GM21423 (cell line): ENCODE measurements around the gene DLGAP1.
"Not testable (repeated sequence)": the region's sequence is repeated elsewhere in the genome, so short reads cannot be mapped to it uniquely, and the experiment has no call there.

ENCODE experiments used
- ATAC-seq: cut with Tn5 transposase; IDR thresholded peaks from one replicate; pipeline ENCODE4 v1.9.1; 2021; ENCODE audit warnings: mild to moderate bottlenecking, moderate library complexity; ENCODE audit not compliant: unreplicated experiment

Gene DLGAP1

DNA sequence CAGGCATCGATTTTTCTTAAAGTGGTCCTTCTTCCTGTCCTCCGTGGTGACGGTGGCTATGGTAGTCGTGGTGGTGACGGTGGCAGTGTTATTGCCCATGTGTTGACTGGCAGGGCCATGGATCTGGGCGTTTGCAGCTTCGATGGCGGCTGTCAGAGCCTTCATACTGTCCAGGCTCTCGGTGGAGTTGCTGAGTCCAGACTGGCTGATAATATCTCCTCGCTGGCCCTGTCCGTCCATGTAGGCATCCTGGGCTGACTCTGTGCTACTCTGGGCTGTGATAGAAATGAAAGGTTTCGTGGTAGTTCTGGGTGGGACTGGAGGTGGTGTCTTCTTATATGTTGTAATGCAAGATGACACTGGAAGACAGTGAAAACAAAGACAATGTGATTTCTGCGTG lies 873.2 kb downstream of the DLGAP1 start:
- ATAC-seq = no peak

DNA sequence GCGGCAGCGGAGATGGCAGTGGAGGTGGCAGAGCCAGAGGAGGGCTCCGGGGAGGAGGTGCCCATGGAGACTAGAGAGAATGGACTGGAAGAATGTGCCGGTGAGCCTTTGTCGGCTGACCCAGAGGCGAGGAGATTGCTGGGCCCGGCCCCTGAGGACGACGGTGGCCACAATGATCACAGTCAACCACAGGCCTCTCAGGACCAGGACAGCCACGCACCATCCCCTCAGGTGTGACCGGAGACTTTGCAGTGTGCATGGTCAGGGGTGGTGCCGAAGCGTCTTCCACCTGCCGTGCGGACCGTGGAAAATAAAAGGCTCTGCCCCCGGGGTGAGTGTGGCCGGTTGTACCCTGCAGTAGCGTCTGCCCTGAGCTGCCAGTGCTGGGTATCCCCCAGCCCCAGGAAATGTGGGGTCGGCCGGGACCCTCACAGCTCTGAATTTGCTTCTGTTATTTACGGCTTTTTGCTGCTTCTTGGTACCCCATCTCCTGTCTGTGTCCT lies 874.5 kb downstream of the DLGAP1 start:
- not testable (repeated sequence) for ATAC-seq

DNA sequence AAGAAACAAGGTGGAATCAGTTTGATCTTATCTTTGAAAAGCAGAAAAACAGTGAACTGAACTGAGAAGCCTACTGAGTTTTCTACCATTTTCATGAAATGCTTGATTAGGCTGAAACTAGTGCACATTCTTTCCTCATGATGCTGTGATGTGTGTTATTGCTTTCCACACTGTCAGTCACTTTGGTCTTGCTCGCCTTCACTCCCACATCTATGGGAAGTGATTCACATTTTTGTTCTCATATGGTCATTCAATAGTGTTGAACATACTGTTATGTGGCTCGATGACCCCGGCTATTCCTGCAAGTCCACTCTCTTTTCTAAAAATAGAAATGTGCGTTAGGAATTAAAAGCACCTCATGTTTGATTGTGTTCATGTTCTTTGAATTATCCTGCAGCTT lies 875.4 kb downstream of the DLGAP1 start:
- ATAC-seq = no peak

DNA sequence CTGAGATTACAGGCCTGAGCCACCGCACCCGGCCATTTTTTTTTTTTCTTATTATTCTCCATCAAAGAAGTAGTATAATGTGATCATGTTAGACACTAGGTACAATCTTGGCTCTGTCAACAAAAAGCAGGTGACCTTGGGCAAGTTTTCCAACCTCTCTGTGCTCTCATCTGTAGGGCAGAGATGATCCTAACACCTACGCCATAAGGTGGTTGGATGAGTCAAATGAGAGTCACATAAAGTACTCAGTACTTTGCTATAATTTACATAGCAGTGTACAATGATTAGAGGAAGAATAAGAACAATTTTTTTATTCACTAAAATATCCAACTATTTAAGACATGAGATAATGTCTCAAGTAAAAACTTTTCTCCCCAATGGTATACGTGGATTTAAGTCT lies 876.5 kb downstream of the DLGAP1 start:
- no peak for ATAC-seq

DNA sequence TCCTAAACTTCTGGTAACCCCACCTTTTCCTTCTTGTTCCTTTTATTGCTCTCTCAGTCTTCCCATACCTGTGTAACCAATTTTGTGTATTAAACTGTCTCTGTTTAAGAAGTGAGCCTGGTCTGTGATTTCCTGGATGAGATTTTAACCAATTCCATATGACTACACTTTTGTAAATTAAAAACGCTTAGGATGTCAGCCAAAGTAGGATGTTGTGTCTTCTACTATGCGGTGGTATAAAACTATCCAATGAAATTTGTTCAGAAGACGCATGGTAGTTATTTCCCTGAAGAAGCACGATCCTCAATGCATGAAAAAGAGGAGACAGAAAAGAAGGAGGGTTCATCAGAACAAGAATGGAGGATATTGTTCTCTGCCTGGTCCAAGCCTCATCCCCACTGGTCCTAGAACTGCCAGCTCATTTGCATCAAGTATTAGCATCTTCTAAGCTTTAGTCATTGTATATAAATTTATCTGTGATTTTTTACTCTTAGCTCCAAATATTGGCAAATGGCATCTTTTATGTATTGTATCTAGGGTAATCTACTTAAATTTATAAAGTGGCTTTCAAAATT lies 877.7 kb downstream of the DLGAP1 start:
- no peak for ATAC-seq

DNA sequence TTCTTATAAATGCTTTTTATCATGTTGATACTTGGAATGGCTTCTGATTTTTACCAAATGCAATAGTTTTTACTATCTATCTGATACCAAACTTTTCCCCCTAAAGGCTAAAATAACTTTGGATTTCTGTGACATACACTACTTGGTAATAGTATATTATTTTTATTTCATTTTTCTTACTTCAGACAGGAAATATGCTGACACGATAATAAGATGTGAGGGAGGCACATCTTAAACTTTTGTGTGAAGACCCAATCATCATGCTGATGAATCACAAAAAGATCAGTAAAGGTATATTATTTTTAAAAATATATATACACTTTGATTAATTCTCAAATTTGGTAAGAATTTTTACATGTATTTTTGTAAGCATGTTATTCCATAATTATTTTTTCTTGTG lies 882.3 kb downstream of the DLGAP1 start:
- ATAC-seq = no peak

DNA sequence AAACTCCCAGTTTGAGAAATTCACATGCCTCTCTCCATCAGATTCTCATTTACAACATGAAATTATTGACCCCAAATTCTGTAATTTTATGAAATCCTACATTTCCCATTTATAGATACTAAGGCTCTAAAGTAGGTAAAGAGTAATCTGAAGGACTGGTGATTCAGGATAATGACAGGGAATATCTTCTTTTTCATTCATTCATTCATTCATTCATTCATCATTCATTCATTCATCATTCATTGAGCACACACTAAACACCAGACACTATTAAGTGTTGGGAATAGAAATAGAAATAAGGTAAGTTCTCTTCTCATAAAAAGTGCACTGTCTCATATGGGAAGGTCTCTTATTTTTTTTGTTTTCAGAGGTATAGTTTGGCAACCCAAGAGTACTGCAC lies 888.3 kb downstream of the DLGAP1 start:
- no peak for ATAC-seq

DNA sequence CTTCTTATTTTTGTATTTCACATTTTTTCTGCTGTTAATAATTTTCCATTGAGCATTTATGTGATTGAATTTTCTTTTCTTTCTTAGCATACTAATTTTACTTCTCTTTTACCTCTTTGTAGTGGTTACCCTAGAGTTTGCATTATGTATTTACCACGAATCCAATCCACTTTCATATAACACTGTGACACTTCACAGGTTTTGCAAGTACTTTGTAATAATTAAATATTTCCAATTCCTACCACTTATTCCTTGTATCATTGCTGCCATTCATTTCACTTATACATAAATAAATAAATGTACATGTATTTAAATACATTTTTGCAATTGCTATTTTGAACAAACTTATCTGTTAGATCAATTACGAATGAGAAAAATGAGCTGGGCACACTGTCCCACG lies 894.4 kb downstream of the DLGAP1 start:
- ATAC-seq = no peak

DNA sequence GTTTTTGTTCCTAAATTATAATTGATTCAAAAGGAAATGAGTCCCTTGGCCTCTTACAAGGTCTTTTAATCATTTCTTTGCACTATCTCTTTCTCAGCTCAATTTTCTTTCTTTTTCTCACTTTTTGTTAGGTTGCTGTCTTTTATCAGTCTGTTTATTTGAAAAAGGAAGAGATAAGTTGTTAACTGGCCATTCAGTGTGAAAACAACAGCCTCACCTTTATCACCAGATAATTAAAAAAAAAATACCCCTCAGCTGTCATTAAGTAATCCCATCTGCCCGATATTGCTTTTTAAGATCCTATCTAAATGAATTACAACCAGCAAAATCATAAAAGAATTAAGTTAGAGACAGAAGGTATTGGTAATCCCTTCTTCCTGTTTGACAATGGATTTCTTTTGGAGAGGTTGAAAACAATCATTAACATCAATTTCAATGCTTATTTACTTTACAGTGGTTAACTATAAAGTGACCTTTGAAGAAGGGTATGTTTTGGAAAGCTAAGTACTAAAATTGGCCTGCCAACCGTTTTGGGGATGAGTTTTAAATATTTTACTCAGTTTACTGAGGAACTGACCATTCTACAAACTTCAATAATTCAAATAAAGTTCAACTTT lies 900.2 kb downstream of the DLGAP1 start:
- no peak for ATAC-seq

DNA sequence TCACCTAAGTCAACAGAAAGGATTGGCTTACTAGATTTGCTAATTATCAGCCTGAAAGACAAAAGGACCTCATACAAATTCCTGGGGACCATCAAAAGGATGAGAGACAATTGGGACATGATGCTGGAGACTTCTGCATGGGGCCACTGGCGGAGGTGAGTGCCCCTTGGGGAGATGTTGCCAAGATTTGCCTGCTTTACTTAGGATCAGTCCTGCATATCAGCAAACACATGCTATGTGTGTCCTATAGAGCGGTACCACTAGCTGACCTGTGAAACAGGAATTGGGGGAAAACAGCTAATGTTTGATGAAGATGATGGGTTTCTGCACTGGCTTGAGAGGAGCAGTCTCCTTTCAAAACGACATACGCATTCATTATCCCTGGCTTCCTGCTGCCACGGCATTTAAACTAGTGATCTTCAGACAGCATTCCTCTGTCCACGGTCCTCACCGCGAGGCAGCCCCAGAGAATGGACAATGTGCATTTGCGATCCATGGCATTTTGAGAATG lies 901.0 kb downstream of the DLGAP1 start:
- no peak for ATAC-seq

DNA sequence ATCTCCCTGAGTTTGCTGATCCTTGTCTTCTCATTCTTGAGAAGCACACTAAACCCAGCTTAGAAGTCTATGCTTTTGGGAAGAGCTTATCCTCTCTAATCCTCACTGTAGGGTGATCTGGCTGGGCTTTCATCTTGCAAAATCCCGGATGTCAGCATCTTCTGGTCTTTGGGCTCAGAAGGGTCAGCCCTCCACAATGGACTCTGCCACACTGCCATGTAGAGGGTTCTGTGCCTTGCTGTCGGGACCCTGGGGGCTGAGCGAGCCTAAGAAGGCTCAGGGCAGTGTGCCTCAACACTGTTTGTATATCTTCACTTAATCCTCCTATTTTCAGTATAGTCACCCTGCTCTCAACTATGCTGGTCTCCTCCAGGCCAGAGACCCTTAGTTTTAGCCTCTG lies 902.8 kb downstream of the DLGAP1 start:
- ATAC-seq = no peak

DNA sequence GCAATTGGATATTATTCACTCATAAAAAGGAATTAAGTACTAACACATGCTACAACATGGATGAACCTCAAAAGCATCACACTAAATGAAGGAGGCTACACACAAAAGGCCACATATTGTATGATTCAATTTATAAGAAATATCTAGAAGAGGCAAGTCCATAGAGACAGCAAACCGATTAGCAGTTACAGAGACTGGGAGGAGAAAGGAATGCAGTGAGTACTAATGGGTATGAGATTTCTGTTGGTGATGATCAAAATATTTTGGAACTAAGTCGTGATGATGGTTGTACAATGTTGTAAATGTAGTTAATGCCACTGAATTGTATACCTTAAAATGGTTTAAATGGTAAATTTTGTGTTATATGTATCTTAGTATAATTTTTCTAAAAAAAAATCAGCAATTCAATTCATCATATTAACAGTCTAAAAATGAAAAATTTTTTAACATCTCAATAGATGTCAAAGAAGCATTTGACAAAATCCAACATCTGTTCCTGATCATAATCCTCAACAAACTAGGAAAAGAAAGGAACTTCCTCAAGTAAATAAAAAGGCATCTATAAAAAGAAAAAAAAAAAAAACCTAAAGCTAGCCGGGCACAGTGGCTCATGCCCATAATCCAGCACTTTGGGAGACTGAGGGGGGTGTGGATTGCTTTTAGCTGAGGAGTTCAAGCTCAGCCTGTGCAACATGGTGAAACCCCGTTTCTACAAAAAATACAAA lies 907.1 kb downstream of the DLGAP1 start:
- no peak for ATAC-seq

DNA sequence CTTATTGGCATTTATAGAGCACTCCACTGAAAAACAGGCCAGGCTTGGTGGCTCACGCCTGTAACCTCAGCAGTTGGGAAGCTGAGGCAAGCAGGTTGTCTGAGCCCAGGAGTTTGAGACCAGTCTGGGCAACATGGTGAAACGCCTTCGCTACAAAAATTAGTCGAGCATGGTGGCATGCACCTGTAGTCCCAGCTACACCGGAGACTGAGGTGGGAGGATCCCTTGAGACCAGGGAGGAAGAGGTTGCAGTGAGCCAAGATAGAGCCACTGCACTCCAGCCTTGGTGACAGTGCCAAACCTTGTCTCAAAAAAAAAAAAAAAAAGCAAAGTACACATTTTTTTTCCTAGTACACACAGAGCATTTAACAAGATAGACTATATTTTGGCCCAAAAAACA lies 909.0 kb downstream of the DLGAP1 start:
- ATAC-seq = no peak

DNA sequence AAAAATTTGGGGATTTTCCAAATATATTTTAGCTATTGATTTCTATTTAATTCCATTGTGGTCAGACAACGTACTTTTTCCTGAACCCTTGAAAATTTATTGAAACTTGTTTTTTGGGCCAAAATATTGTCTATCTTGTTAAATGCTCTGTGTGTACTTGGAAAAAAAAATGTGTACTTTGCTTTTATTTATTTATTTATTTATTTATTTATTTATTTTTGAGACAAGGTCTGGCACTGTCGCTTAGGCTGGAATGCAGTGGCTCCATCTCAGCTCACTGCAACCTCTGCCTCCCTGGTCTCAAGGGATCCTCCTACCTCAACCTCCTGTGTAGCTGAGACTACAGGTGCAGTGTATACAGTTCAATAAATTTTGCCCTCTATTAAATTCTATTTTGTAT lies 910.6 kb downstream of the DLGAP1 start:
- ATAC-seq = no peak

DNA sequence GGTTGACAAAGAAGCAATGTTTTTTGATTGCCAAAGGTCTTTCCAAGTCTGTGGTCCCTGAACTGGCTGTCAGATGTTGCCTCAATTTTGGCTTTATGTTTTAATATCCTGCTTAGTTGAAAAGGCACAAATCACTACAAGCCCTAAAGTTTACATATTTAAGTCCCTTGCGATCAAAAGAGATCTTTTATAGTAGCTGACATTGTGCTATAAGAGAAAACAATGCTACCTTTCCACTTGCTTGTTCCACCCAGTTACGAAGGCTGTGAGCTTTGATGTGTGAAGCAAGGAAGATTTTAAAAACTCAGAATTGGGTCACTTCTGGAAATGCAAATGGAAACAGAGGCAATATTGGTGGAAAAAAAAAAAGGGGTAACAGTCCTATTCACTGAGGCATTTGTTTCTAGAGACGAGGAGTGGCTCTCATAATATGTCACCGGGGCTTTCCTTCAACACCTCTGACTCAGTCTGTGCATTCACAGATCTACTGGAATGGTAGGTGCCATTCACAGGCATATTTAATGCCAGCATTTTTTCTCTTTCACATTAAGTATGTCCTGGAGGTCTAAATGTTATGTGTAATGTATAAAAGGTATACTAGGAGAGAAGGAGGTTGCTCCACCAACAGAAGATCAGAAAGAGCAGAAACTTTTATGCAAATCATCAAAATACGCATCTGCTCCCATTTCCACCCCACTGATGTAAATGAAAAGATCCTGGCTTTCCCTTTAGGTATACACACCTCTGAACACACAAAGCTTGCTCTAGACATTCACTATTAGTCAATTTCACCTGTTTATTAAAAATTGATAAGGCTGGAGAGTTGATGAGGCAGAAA lies 913.3 kb downstream of the DLGAP1 start:
- peak; percentile 75 for ATAC-seq

DNA sequence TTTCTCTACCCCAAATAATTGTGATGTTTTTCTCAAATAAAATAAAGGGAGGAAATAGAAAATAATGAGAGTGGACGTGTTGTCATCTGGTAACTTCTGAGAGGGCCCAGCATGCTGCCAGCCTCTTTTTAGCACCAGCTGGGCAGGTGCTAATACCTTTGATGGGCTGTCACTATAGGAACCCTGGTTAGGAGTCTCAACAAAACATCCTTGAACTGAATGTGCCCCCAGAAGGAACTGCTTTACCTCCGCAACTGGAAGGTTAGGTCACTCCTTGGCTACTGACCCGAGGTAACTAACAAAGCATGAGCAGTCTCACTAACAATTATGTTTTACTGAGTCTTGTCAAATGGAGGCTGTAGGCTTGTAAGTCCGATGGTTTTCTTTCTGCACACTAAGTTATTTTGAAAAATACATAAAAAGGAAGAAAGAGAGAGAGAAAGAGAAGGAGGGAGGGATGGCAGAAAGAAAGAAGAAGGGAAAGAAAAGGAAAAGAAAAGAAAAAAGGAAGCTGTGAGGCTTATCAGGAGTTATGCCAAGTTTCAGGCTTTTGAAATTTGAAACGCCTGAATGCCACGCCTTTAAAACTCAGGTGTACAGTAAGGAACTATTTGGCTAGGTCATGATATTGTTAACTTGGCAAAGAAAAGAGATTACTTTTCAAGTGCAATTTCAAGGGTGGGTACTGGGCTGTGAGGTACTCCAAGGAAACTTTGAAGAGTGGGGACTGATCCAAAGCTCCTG lies 914.1 kb downstream of the DLGAP1 start:
- ATAC-seq = no peak

DNA sequence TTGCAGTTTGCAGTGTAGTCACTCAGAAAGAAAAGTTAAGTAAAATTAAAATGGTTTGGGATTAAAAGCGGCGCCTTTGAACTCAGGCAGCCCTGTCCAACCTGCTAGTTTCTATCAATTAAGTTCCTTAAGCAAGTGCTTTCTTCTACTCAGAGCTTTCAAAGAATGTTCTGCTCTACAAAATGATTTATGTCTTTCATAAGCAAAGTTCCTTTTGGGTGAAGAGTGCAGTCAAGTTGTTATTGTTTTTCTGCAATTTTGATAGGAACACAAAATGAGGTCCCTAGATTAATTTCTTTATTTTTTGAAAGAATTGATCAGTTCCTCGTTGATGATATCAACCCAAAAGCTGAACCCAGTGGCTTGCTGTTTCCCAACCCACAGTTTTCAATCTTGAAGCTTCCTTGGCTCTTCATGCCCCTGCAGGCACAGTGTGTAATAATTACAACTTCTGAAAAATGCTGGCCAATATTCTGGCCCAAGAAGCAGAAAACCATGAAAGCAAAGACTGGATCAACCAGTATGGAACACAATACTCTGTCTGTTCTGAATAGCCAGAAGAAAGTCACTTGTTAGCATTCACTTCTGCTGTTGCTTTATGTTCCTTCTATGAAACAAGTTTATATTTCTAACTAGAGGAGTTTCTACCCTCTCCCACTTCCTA lies 916.0 kb downstream of the DLGAP1 start:
- ATAC-seq = no peak

DNA sequence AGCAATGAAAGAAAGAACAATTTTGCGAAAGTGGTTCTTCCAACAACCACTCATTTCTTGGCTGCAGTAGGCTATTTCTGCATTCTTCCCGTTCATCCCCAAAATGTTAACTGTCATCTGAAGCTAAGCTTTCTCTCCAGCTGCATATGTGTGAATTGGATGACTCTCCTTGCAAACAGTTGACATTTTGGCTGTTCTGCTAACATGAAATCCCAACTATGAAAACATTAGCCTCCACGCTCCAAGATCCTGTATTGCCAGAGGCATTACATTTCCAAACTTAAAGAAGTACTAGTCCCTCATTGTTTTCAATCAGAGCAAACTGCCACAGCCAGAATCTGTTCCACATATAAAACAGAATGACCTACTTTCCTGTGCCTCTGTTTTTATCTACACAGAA lies 916.7 kb downstream of the DLGAP1 start:
- no peak for ATAC-seq

DNA sequence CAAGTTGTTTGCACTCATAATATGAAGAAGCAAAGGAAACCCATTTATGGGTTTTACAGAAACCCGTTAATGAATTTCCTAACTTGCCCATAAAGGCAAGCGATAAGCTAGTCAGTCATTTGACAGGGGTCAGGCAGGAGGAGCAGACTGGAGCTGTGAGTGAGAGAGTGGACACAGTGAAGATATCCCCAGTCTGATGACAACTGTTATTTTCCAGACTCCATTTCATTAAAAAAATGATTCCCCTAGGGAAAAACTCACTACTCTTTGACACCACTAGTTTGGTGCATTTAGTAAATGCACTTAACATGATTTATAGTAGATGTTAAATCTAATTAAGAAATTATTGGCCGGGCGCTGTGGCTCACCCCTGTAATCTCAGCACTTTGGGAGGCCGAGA lies 924.3 kb downstream of the DLGAP1 start:
- no peak for ATAC-seq

DNA sequence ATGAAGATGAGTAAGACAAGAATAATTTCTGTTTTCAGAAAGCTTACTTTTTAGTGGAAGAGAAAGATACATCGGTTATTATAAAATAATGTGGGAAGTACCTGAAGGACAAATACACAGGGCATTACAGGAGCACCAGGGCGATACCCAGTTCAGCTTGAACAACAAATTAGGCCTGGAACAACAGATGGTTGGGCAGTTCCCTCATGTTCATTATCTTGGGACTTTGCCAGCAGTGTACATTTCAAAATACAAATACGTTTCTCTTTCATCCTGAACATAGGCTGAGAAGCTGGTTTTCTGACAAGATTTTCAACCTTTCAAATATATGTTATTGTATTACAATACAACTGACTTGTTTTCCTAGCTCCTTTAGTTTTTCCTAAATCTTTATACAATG lies 925.5 kb downstream of the DLGAP1 start:
- ATAC-seq = no peak
